ENCODE data around the gene PEMT.

- TF ChIP-seq POLR2A (IDR thresholded peaks at IDR 0.05), result no peak
- TF ChIP-seq CTCF (IDR thresholded peaks at IDR 0.05), result no peak
Measured at GRCh38 chr17:17532991-17533390, 58.5 kb downstream of the PEMT start.
